CD4-positive, alpha-beta memory T cell (primary cell): ENCODE results near the gene TBC1D16. TPM values are rescaled to one million over a fixed set of nuclear protein-coding genes. Genes with fewer than 3 reads are reported as not detected.
A peak's percentile ranks its signal among the peaks of the same experiment; 100 is the strongest.

Experiments used
- CTCF ChIA-PET: fragments of 350-600 bp; sonication (Branson Sonifier 250); formaldehyde crosslinking; loops from one replicate; lab custom pipeline; 2021; ENCODE audit warnings: inconsistent platforms; ENCODE audit not compliant: partially characterized antibody; lab: Charles Lee
- POLR2A ChIA-PET: fragments of 350-600 bp; sonication (Branson Sonifier 250); formaldehyde crosslinking; loops from one replicate; lab custom pipeline; 2021; ENCODE audit not compliant: partially characterized antibody; lab: Charles Lee
- DNase-seq, 5 donors: peaks; one replicate each; pipeline versions ENCODE4 v3.0.0 to v3.0.0-alpha.2; 2020 to 2022; ENCODE audit warnings: mixed read lengths in 1 of 5
- H3K27ac ChIP-seq: one replicate; pipeline ENCODE4 v1.7.0; 2013; ENCODE audit warnings: low read depth, low read length
- H3K27me3 ChIP-seq: 2 replicates; pipeline ENCODE4 v1.7.0; 2013; ENCODE audit warnings: mild to moderate bottlenecking, low read length, moderate library complexity; ENCODE audit not compliant: insufficient read depth
- H3K36me3 ChIP-seq: 2 replicates; pipeline ENCODE4 v1.7.0; 2013; ENCODE audit warnings: mild to moderate bottlenecking, low read length, moderate library complexity; ENCODE audit not compliant: insufficient read depth
- H3K4me1 ChIP-seq: 2 replicates; pipeline ENCODE4 v1.7.0; 2013; ENCODE audit warnings: mild to moderate bottlenecking, low read length, moderate library complexity; ENCODE audit not compliant: insufficient read depth
- H3K4me3 ChIP-seq, 2 donors: one replicate each; pipeline ENCODE4 v1.7.0; 2013; ENCODE audit warnings: low read length in 2 of 2, mild to moderate bottlenecking in 1 of 2
- H3K9me3 ChIP-seq, 2 donors: one replicate each; pipeline ENCODE4 v1.7.0; 2013; ENCODE audit warnings: low read length in 2 of 2, control low read depth in 1 of 2; ENCODE audit not compliant: control insufficient read depth in 1 of 2
- H3K27ac Mint-ChIP-seq, 7 donors: one replicate each; pipeline ENCODE4 v1.8.0; 2020 to 2021; ENCODE audit warnings: mixed read lengths in 7 of 7, mild to moderate bottlenecking in 6 of 7, inconsistent platforms in 3 of 7, moderate library complexity in 3 of 7
- H3K27me3 Mint-ChIP-seq, 2 donors: one replicate each; pipeline ENCODE4 v1.8.0; 2020 to 2021; ENCODE audit warnings: mixed read lengths in 2 of 2
- H3K36me3 Mint-ChIP-seq, 2 donors: one replicate each; pipeline ENCODE4 v1.8.0; 2020 to 2021; ENCODE audit warnings: mixed read lengths in 2 of 2, inconsistent platforms in 1 of 2, mild to moderate bottlenecking in 1 of 2
- H3K4me1 Mint-ChIP-seq, 4 donors: one replicate each; pipeline ENCODE4 v1.8.0; 2020 to 2021; ENCODE audit warnings: mixed read lengths in 4 of 4, mild to moderate bottlenecking in 1 of 4
- H3K4me3 Mint-ChIP-seq, 8 donors: one replicate each; pipeline ENCODE4 v1.8.0; 2020 to 2021; ENCODE audit warnings: mixed read lengths in 8 of 8, mild to moderate bottlenecking in 7 of 8, moderate library complexity in 6 of 8, inconsistent platforms in 3 of 8
- H3K9me3 Mint-ChIP-seq, 8 donors: one replicate each; pipeline ENCODE4 v1.8.0; 2020 to 2021; ENCODE audit warnings: mixed read lengths in 8 of 8, mild to moderate bottlenecking in 5 of 8, inconsistent platforms in 3 of 8, moderate library complexity in 1 of 8
- intact Hi-C: fragments of 100-400 bp; cut with micrococcal nuclease; formaldehyde crosslinking; loops from one replicate; pipeline ENCODE4 v1.15.1; 2023
- polyA plus RNA-seq, 2 donors: library from polyadenylated mRNA; unstranded; fragments of 300-500 nt; fragmentation: Illumina TruSeq; gene quantifications; one replicate each; pipeline ENCODE4 v1.2.3, GENCODE V29; 2021
- total RNA-seq, 2 experiments: library from RNA; stranded (reverse); gene quantifications; one replicate each; pipeline ENCODE4 v1.2.3, GENCODE V29; 2021

Gene TBC1D16
- total and polyA plus RNA-seq, 4 experiments from 2014 or later: 1.2 to 1.8 (median 1.3) TPM; not detected in 1

DNA sequence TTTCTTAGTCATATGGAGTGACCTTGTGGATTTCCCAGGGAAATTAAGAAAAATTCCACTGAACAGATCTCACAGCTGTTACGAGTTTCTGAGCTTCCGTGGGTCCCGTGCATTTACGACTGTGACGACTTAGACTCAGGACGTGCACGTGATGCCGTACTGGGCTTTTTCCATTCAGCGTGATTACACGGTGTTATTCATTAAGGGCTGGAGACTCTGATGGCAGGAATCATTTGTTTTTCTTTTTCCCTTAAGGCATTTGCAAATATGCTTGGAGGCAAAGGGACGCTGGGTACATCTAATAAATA is 57.2 kb downstream of the TBC1D16 start:
- CTCF ChIA-PET: interaction anchor here (0.6 to 1.9 kb wide), 3 partner anchors 27 to 270 kb away, joined by 3 to 8 read pairs (median 3); no protein-coding TSS in a partner anchor
- H3K9me3 Mint-ChIP-seq: no peaks in the 10 kb centered on the region
- POLR2A ChIA-PET: no interaction called here

DNA sequence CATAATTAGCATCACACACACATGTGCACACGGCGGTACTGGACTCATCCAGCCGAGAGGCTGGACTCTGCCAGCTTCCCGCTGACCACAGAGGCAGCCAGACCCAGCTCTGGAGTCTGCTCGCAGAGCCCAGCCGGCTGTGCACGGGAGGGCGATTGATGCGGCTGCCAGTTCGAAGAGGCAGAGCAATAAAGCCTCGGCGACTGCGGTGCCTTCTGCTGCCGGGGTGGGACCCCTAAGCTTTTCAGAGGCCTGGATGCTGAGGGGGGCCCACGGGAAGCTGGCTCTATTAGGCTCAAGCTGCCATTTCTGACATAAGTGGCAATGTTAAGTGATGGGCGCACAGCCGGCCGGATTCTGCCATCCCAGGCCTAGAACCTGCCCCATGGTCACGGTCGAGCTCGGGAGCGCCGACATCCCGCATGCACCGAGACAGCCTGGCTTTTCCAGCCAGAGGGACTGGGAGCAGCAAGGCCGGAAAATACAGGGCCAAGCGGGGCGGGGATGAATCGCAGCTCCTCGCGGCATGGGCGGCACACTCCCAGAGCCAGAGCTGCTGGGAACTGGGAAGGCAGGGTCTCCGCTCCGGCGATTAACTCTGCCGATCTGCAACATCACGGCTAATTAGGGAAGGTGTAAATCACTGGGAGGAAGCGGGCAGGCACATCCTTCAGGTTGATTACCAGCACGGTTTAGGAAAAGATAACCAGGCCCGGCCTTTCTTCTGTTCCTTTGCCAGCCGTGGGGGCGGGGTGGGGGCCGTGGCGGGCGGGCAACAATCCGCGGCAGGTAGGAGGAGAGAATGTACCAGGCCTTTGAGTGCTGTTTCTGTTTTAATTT is 57.7 kb downstream of the TBC1D16 start:
- Histone ChIP-seq H3K36me3 (no peaks in the 10 kb centered on the region), H3K27me3 (no peaks in the 10 kb centered on the region)

More for the DNA sequence above, 57.2 kb downstream of the TBC1D16 start:
- no peak for DNase-seq
- Mint-ChIP-seq H3K27ac (no peak overlapping the region), H3K4me3 (no peak overlapping the region), H3K4me1 (no peaks in the 10 kb centered on the region), H3K36me3 (no peaks in the 10 kb centered on the region), H3K27me3 (peaks cover 0 to 3% of the 10 kb centered on the region in 2 donors)
- no peaks in the 10 kb centered on the region for H3K36me3 ChIP-seq
- no peak overlapping the region for H3K27ac ChIP-seq
- no peaks in the 10 kb centered on the region for H3K9me3 ChIP-seq
- H3K4me3 ChIP-seq: no peak overlapping the region
- no peaks in the 10 kb centered on the region for H3K27me3 ChIP-seq
- intact Hi-C loops: no loop called here
- H3K4me1 ChIP-seq: no peaks in the 10 kb centered on the region

DNA sequence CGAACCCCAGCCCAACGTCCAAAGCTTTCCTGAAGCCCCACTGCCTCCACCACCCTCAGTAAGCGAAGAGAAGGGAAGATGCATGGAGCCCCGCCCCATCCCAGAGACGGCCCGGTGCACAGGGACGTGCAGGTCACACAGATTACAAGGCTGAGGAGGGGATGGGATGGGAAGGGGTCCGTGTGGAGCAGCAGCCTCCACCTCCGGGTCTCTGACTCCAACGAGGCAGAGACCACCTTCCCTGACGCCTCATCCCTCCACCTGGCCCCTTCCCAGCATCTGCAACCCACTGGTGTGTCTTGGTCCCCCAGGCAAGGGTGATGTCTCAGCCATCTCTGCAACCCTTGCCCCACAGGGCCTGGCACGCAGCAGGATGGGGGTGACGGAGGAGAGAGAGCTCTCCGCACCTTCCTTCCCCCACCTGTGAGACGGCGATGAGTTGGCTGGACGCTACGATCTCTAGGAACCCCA is 58.5 kb downstream of the TBC1D16 start:
- no peaks in the 10 kb centered on the region for H3K9me3 ChIP-seq
- ChIA-PET CTCF (no interaction called here), POLR2A (no interaction called here)
- no peaks in the 10 kb centered on the region for H3K4me1 ChIP-seq
- Mint-ChIP-seq H3K27ac (no peak overlapping the region), H3K4me3 (no peak overlapping the region), H3K27me3 (peaks cover 0 to 3% of the 10 kb centered on the region in 2 donors), H3K36me3 (peaks cover 0 to 3% of the 10 kb centered on the region in 2 donors), H3K9me3 (no peaks in the 10 kb centered on the region), H3K4me1 (no peaks in the 10 kb centered on the region)
- no peak for DNase-seq
- no peak overlapping the region for H3K4me3 ChIP-seq
- no peaks in the 10 kb centered on the region for H3K36me3 ChIP-seq
- no peaks in the 10 kb centered on the region for H3K27me3 ChIP-seq
- intact Hi-C loops: no loop called here
- no peak overlapping the region for H3K27ac ChIP-seq

More for the DNA sequence above, 57.7 kb downstream of the TBC1D16 start:
- no peaks in the 10 kb centered on the region for H3K4me1 Mint-ChIP-seq
- Histone ChIP-seq H3K4me1 (no peaks in the 10 kb centered on the region), H3K4me3 (no peak overlapping the region), H3K9me3 (no peaks in the 10 kb centered on the region), H3K27ac (no peak overlapping the region)
- intact Hi-C loops: no loop called here
- H3K4me3 Mint-ChIP-seq: no peak overlapping the region
- DNase-seq: peak in 1 of 5 donors; percentile 5
- H3K9me3 Mint-ChIP-seq: no peaks in the 10 kb centered on the region
- CTCF ChIA-PET: interaction anchor here (0.6 to 1.9 kb wide), 3 partner anchors 27 to 269 kb away, joined by 3 to 8 read pairs (median 3); no protein-coding TSS in a partner anchor
- H3K36me3 Mint-ChIP-seq: no peaks in the 10 kb centered on the region
- POLR2A ChIA-PET: no interaction called here
- peaks cover 0 to 3% of the 10 kb centered on the region in 2 donors for H3K27me3 Mint-ChIP-seq
- no peak overlapping the region for H3K27ac Mint-ChIP-seq

DNA sequence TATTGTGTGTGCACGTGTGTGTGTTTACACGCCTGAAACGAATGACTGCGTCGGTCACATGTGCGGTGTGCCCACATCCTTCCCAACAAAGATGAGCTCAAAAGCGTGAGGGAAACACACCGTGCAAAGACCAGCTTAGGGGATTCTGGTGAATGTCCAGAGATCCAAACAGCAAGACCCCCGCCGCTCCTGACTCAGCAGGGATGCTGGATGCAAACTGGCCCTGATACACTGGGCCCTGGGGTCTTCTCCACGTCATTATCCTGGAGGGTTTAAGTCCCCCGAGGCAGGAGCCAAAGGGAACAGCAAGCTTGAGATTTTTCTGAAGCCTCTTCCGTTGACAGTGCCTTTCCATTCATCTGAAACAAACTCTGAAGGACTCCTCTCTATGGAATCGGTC is 59.2 kb downstream of the TBC1D16 start:
- H3K4me3 Mint-ChIP-seq: no peak overlapping the region
- peaks cover 1 to 3% of the 10 kb centered on the region in 2 donors for H3K27me3 Mint-ChIP-seq
- no peak overlapping the region for H3K27ac ChIP-seq
- H3K9me3 Mint-ChIP-seq: no peaks in the 10 kb centered on the region
- no peaks in the 10 kb centered on the region for H3K36me3 ChIP-seq
- intact Hi-C loops: no loop called here
- no peak overlapping the region for H3K4me3 ChIP-seq
- ChIA-PET CTCF (interaction anchor here (1.9 kb wide), 1 partner anchor 230 kb away, joined by 5 read pairs; no protein-coding TSS in a partner anchor), POLR2A (no interaction called here)
- H3K9me3 ChIP-seq: no peaks in the 10 kb centered on the region
- no peak for DNase-seq
- H3K36me3 Mint-ChIP-seq: peaks cover 0 to 3% of the 10 kb centered on the region in 2 donors
- no peaks in the 10 kb centered on the region for H3K4me1 ChIP-seq
- no peaks in the 10 kb centered on the region for H3K27me3 ChIP-seq
- no peaks in the 10 kb centered on the region for H3K4me1 Mint-ChIP-seq
- peak overlapping the region in 1 of 7 donors; percentile 41 for H3K27ac Mint-ChIP-seq

DNA sequence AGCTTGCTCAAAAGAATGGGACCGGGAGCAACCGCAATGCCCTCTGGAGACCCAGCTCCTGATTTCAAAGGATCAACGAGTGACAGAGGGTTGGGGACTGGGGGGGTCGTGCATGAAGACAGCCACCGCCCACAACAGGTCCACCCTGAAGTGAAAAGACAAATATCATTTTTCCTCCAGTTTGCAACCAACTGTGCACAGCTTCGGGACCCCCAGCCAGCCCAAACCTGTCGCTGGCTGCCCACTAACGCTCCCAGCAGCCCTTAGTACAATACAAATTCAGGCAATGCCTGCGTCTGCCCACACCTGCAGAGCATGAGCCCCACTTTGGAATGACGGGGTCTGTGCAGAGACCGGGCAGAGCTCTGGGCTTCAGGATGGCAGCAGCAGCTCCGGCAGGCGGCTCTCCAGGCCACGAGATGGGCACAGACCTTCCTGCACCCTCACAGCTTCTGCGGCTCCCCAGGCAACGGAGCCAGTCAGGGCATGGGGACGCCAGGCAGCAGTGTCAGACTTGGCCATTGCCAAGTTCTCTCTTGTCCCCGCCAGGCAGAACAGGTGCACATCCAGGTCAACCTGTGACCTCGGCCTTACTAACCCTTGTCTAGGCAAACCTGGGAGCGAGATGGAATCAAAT is 60.1 kb downstream of the TBC1D16 start:
- H3K27ac Mint-ChIP-seq: no peak overlapping the region
- Histone ChIP-seq H3K4me3 (no peak overlapping the region), H3K27me3 (no peaks in the 10 kb centered on the region), H3K36me3 (no peaks in the 10 kb centered on the region), H3K27ac (no peak overlapping the region), H3K4me1 (no peaks in the 10 kb centered on the region), H3K9me3 (no peaks in the 10 kb centered on the region)
- no peaks in the 10 kb centered on the region for H3K4me1 Mint-ChIP-seq
- CTCF ChIA-PET: interaction anchor here (0.7 to 1.9 kb wide), 2 partner anchors 25 to 230 kb away, joined by 3 to 5 read pairs; no protein-coding TSS in a partner anchor
- H3K4me3 Mint-ChIP-seq: no peak overlapping the region
- H3K9me3 Mint-ChIP-seq: no peaks in the 10 kb centered on the region
- POLR2A ChIA-PET: no interaction called here
- DNase-seq: no peak
- H3K27me3 Mint-ChIP-seq: peaks cover 0 to 1% of the 10 kb centered on the region in 2 donors
- peaks cover 0 to 3% of the 10 kb centered on the region in 2 donors for H3K36me3 Mint-ChIP-seq
- intact Hi-C loops: no loop called here

DNA sequence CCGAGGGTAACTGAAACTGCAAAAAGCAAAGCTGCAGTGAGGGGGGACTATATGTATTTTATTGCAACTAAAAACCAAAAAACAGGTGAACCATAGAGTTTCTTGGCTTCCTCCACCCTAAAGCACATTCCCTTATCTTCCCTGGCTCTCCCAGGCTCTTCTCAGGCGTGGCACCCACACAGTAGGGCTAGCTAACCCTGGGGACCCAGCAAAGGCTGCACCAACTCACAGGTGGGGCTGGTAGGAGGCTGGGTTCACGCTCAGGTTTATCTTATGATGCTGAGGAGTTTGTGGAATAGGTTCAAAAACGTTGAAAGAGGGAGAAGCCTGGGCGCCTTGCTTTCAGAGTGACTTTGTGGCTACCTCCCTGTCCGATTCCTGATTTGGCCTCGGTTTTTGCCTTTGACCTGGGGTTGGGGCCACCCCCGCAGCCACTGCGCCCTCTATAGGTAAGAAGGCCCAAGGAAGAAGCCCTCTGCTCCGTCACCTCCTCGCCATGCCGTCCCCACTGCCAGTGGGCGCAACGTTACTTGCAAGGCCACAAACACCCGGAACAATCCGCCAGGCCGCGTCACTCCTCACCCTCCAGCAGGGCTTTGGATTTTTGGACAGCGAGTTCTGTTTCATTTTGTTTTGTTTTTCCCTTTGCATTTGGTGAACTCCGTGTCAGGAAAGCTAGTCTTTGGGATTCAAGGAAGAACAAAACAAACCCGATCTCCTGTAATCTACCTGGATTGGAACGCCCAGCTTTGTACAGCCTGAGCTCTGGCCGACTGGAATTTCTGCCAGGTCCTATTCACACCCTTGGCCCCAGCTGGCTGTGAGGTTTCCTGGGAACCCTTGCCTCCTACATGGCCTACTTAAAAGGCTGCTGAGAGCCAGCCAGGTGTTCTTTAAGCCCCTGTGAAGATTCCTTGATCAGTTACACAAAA is 60.8 kb downstream of the TBC1D16 start:
- no peaks in the 10 kb centered on the region for H3K9me3 Mint-ChIP-seq
- Histone ChIP-seq H3K27ac (no peak overlapping the region), H3K27me3 (no peaks in the 10 kb centered on the region), H3K9me3 (no peaks in the 10 kb centered on the region), H3K4me3 (no peak overlapping the region), H3K36me3 (no peaks in the 10 kb centered on the region), H3K4me1 (no peaks in the 10 kb centered on the region)
- ChIA-PET POLR2A (no interaction called here), CTCF (interaction anchor here (0.5 to 1.9 kb wide), 4 partner anchors 24 to 229 kb away, joined by 3 to 5 read pairs (median 3); no protein-coding TSS in a partner anchor)
- peaks cover 1 to 3% of the 10 kb centered on the region in 2 donors for H3K27me3 Mint-ChIP-seq
- H3K27ac Mint-ChIP-seq: no peak overlapping the region
- H3K4me1 Mint-ChIP-seq: no peaks in the 10 kb centered on the region
- peaks cover 0 to 3% of the 10 kb centered on the region in 2 donors for H3K36me3 Mint-ChIP-seq
- intact Hi-C loops: no loop called here
- no peak overlapping the region for H3K4me3 Mint-ChIP-seq
- DNase-seq: no peak
